Measurements from ENCODE around the gene LCK. TPM values are rescaled to one million over a fixed set of nuclear protein-coding genes. Genes with fewer than 3 reads are reported as not detected.

Gene LCK
- total and polyA plus RNA-seq, 2 donors (not counting 3 experiments of a cell fraction or from before 2014, with no cell fraction given) = 0.06 TPM; not detected in 1

GRCh38 chr1:32241001-32241763 lies 9.9 kb upstream of the LCK start:
- BruUV-seq (replicated peaks) = TSS peak; percentile 23
- POLR2A ChIA-PET = interaction anchor here (0.8 to 3.2 kb wide), 7 partner anchors 9 to 100 kb away, joined by 3 to 25 read pairs (median 4); partner anchors contain the start of genes HDAC1 and MARCKSL1
- peak overlapping the region; percentile 88 for H3K4me2 ChIP-seq (ENCODE audit: insufficient read depth, low read length)
- H3K9me1 ChIP-seq (replicated peaks; ENCODE audit: control insufficient read depth, extremely low read depth, insufficient read depth, low read length) = no peaks in the 10 kb centered on the region
- no peaks in the 10 kb centered on the region for H3K9me3 ChIP-seq (replicated peaks; ENCODE audit: control insufficient read depth, insufficient read depth, low read length)
- peak overlapping the region; percentile 68 for H3K9ac ChIP-seq (replicated peaks; ENCODE audit: extremely low read depth, insufficient read depth, low read length)
- H4K20me1 ChIP-seq (replicated peaks; ENCODE audit: control insufficient read depth, extremely low read depth, insufficient read depth, low read length) = no peaks in the 10 kb centered on the region
- CTCF ChIA-PET = interaction anchor here (0.6 to 8.4 kb wide), 21 partner anchors 8 to 158 kb away, joined by 3 to 73 read pairs (median 4); partner anchors contain the start of genes EIF3I, FAM167B, HDAC1 and LCK
- DNase-seq (ENCODE audit: low read depth, low spot score) (peak; percentile 76), FAIRE-seq (peak; percentile 52)
- dilution Hi-C loops (cut with MboI; ENCODE audit: extremely low pct_ligation_motif_present, low sequenced_read_pairs) = no loop called here
- H3K36me3 ChIP-seq (ENCODE audit: control insufficient read depth in 2 of 2, extremely low read depth in 1 of 2, insufficient read depth in 2 of 2, low read length in 2 of 2) = no peaks in the 10 kb centered on the region
- H3K79me2 ChIP-seq (ENCODE audit: control insufficient read depth, insufficient read depth, low read length) = no peaks in the 10 kb centered on the region
- peak overlapping the region; percentile 95 for H2AFZ ChIP-seq (ENCODE audit: low read depth, low read length)
- peaks cover 28% of the 10 kb centered on the region for H3K4me1 ChIP-seq (ENCODE audit: control insufficient read depth, extremely low read depth, insufficient read depth, low read length)
- peak overlapping the region; percentile 50 to 81 (median 76) for H3K4me3 ChIP-seq (replicated peaks in 1 of 3; ENCODE audit: insufficient read depth in 1 of 3, low read depth in 1 of 3, low read length in 3 of 3)
- peak; percentile 54 for TF ChIP-seq FOS (IDR thresholded peaks at IDR 0.05; ENCODE audit: borderline replicate concordance, insufficient read depth, low read length)
- TF ChIP-seq EZH2 (IDR thresholded peaks at IDR 0.05; ENCODE audit: borderline replicate concordance, low read depth, low read length, severe bottlenecking) = no peak
- H3K27ac ChIP-seq (ENCODE audit: insufficient read depth, low read depth, low read length) = peak overlapping the region; percentile 70
- intact Hi-C loops (cut with micrococcal nuclease) = loop anchor here (1.0 to 2.0 kb wide), 4 partner anchors 9 to 75 kb away; partner anchors contain the start of genes EIF3I, HDAC1 and TMEM234
- H3K27me3 ChIP-seq (ENCODE audit: control insufficient read depth in 2 of 2, insufficient read depth in 2 of 2, low read length in 2 of 2) = no peaks in the 10 kb centered on the region

- Histone ChIP-seq H3K9me3 (replicated peaks; ENCODE audit: control insufficient read depth, insufficient read depth, low read length) (no peaks in the 10 kb centered on the region), H3K27me3 (ENCODE audit: control insufficient read depth in 2 of 2, insufficient read depth in 2 of 2, low read length in 2 of 2) (no peaks in the 10 kb centered on the region), H3K9ac (replicated peaks; ENCODE audit: extremely low read depth, insufficient read depth, low read length) (no peak overlapping the region), H3K4me1 (ENCODE audit: control insufficient read depth, extremely low read depth, insufficient read depth, low read length) (peaks cover 35% of the 10 kb centered on the region), H4K20me1 (replicated peaks; ENCODE audit: control insufficient read depth, extremely low read depth, insufficient read depth, low read length) (no peaks in the 10 kb centered on the region), H2AFZ (ENCODE audit: low read depth, low read length) (no peak overlapping the region), H3K4me2 (ENCODE audit: insufficient read depth, low read length) (no peak overlapping the region), H3K36me3 (ENCODE audit: control insufficient read depth in 2 of 2, extremely low read depth in 1 of 2, insufficient read depth in 2 of 2, low read length in 2 of 2) (no peaks in the 10 kb centered on the region), H3K79me2 (ENCODE audit: control insufficient read depth, insufficient read depth, low read length) (no peaks in the 10 kb centered on the region), H3K4me3 (replicated peaks in 1 of 3; ENCODE audit: insufficient read depth in 1 of 3, low read depth in 1 of 3, low read length in 3 of 3) (no peak overlapping the region), H3K9me1 (replicated peaks; ENCODE audit: control insufficient read depth, extremely low read depth, insufficient read depth, low read length) (no peaks in the 10 kb centered on the region), H3K27ac (ENCODE audit: insufficient read depth, low read depth, low read length) (no peak overlapping the region)
- FAIRE-seq = peak; percentile 53
- ChIA-PET POLR2A (interaction anchor here (3.2 kb wide), 1 partner anchor 94 kb away, joined by 25 read pairs; the partner anchor contains the start of gene MARCKSL1), CTCF (interaction anchor here (1.2 to 4.1 kb wide), 6 partner anchors 19 to 79 kb away, joined by 4 to 30 read pairs (median 4); no protein-coding TSS in a partner anchor)
- BruUV-seq (replicated peaks) = no TSS peak
- no peak for TF ChIP-seq JUN (IDR thresholded peaks at IDR 0.05; ENCODE audit: borderline replicate concordance, insufficient read depth, insufficient read length, low read depth)
- no peak for TF ChIP-seq POLR2A (IDR thresholded peaks at IDR 0.05; ENCODE audit: low read depth, low read length)
- TF ChIP-seq EZH2 (IDR thresholded peaks at IDR 0.05; ENCODE audit: borderline replicate concordance, low read depth, low read length, severe bottlenecking) = no peak
- peak; percentile 11 for TF ChIP-seq GATA2 (IDR thresholded peaks at IDR 0.05; ENCODE audit: insufficient read depth, insufficient read length, low read depth, low read length)
- TF ChIP-seq FOS (IDR thresholded peaks at IDR 0.05; ENCODE audit: borderline replicate concordance, insufficient read depth, low read length) = no peak
- no peak for TF ChIP-seq MYC (IDR thresholded peaks at IDR 0.05; ENCODE audit: low read depth, low read length)
- no peak for TF ChIP-seq MAX (IDR thresholded peaks at IDR 0.05; ENCODE audit: insufficient read depth, insufficient read length)
- TF ChIP-seq POLR2AphosphoS5 (IDR thresholded peaks at IDR 0.05; ENCODE audit: insufficient read depth, low read depth, low read length) = no peak
- no peak for TF ChIP-seq CTCF (IDR thresholded peaks at IDR 0.05; ENCODE audit: extremely low read depth in 1 of 2, insufficient read depth in 1 of 2, low read depth in 1 of 2, low read length in 2 of 2)
- dilution Hi-C loops (cut with MboI; ENCODE audit: extremely low pct_ligation_motif_present, low sequenced_read_pairs) (no loop called here), intact Hi-C loops (cut with micrococcal nuclease) (no loop called here)
- DNase-seq (ENCODE audit: low read depth, low spot score) = peak; percentile 22
These were observed 8.7 kb upstream of the LCK start for GRCh38 chr1:32242341-32242851.
